GM21825 (cell line): ENCODE data around the gene ATP11A.

Source experiments
- ATAC-seq: cut with Tn5 transposase; IDR thresholded peaks from one replicate; pipeline ENCODE4 v1.9.1; 2021; ENCODE audit warnings: mild to moderate bottlenecking, moderate library complexity; ENCODE audit not compliant: unreplicated experiment

The ATP11A gene

GRCh38 chr13:112690283-112690929 is 568 bp downstream of the ATP11A start:
- peak; percentile 23 for ATAC-seq

- no peak for ATAC-seq
These were observed 2.3 kb downstream of the ATP11A start for GRCh38 chr13:112692104-112692503.

DNA sequence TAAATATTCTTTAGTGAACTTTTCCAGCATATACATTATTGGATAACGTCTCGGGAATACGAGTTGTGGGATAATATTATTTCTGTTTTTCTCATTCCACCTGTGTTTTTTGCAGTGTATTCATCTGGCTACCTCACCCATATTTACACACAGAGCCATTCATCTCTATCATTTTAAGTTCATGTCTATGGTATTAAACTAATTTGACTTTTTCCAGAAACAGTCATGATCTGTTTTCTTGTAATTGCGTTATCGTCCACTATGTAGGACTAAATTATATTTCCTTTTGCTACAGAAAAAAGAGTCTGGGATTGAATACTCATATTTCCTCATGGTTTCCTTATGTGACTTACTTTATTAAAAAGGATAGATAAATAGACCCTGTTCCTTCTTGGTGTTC is 2.7 kb downstream of the ATP11A start:
- no peak for ATAC-seq

- no peak for ATAC-seq
These were observed 4.1 kb downstream of the ATP11A start for GRCh38 chr13:112693831-112694497.

GRCh38 chr13:112695121-112695520 is 5.3 kb downstream of the ATP11A start:
- ATAC-seq, result no peak

GRCh38 chr13:112696001-112696868 is 6.4 kb downstream of the ATP11A start:
- no peak for ATAC-seq

GRCh38 chr13:112696869-112697465 is 7.1 kb downstream of the ATP11A start:
- no peak for ATAC-seq

DNA sequence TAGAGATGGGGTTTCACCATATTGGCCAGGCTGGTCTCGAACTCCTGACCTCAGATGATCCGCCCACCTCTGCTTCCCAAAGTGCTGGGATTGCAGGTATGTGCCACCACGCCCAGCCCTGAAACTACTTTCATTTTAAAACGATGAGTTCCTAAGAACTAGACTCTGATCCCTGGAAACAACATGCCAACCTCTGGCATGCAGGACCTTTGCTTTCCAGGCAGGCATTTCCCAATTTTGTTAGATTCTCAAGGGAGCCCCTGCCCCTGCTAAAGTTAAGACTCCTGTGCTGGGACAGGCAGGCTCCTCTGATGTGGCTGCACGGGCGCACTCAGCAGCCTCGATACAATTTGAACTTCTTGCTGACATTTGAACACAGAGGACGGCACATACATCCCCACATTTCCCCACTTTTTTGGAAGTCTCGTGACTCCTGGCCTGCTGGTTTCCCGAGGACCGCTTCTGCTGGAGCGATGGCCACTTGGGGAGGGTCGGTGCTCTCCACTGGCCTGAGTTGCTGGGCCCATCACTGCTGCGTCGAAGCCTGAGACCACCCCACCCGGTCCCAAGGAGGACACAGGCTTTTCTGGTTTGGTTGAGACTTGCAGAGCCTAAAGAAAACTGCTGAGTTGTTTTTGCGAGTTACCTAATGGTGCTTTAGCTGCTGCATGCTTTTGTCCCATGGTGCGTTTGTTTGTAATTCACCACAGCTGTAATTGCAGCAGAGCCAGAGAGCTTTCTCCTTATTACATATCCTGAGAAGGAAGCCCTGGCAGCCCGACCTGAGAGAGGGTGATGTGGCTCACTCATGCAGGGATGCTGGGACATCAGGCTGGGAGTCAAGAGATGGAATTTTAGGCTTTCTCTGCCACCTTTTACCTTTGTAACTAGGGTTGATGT is 8.2 kb downstream of the ATP11A start:
- ATAC-seq, result no peak

- no peak for ATAC-seq
These were observed 9.6 kb downstream of the ATP11A start for GRCh38 chr13:112699322-112699918.

DNA sequence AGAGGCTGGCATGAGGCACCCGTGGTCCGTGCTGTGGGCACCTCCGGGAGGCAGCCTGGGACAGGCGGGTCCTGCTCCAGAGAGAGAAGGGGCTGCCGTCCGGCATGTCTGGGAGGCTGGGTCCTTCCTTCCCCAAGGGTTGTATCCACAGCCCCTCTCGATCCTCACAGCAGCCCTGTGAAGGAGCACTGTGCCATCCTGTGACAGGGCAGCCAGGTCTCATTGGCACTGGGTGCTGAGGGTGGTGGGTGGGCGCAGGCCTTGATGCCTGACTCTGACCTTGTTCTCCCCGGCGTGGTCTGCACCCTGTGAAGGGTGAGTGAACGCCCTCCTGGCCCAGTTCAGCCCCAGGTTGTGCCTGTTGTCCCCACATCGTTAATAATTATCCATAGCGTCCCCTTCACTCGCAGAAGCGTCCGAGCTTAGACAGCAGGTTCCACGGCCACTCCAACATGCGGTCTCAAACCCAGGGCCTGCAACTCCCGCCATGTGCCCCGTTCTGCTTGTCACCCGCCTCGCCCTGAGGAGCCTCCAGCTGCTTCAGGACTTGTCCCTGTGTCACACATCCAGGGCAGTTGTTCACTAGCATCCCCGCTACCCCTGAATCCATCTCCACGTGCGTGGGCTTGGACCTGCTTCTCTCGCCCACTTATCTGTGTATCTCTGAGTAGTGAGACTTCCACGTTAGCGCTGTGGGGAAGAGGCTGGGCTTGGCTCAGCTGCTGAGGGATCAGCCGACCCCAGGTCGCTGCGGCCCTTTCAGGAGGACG is 10.6 kb downstream of the ATP11A start:
- ATAC-seq, result no peak

GRCh38 chr13:112702341-112702985 is 12.6 kb downstream of the ATP11A start:
- no peak for ATAC-seq

DNA sequence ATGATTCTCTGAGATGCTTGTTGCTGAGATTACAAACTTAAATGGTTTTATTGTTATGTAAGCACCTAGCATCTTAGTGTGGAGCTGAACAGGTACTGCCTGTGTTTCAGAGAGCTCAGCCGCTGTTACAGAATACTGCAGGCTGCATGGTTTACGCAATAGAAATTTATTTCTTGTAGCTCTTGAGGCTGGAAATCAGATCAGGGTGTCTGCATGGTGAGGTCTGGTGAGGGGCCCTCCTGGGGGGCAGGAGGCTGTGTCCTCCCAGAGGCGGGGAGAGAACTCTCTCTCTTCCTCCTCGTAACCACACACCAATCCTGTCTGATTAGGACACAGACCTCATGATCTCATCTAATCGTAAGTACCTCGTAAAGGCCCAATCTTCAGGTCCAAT is 13.1 kb downstream of the ATP11A start:
- no peak for ATAC-seq

GRCh38 chr13:112703449-112704284 is 13.8 kb downstream of the ATP11A start:
- no peak for ATAC-seq

- no peak for ATAC-seq
These were observed 14.7 kb downstream of the ATP11A start for GRCh38 chr13:112704308-112705145.

DNA sequence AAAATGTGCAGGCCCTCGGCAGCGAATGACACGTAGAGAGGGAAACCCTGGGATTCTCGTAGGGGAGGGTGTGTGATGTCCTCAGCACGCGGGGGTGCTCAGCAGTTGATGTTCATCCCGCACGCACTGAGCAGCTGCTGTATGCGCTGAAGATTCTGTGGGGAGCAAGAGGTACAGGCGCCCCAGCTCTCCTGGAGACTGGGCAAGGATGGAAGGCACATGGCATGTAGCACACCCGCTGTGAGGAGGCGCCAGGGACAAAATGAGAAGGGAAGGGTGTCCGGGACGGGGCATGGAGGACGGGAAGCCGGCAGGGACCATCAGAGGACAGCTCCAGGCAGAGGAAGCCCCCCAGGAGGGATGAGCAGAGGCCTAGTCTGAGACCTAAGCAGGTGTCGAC is 15.4 kb downstream of the ATP11A start:
- ATAC-seq, result no peak

- ATAC-seq, result no peak
These were observed 16.3 kb downstream of the ATP11A start for GRCh38 chr13:112706171-112706570.
